Neutrophil (primary cell): ENCODE results near the gene ZNF467.

Experiments used
- H3K27ac ChIP-seq: fragments of 200-600 bp; sonication (generic); 2 replicates; pipeline ENCODE4 v1.5.1; 2016; ENCODE audit warnings: mild to moderate bottlenecking, moderate library complexity
- H3K27me3 ChIP-seq: fragments of 200-600 bp; sonication (generic); 2 replicates; pipeline ENCODE4 v1.6.0; 2016; ENCODE audit warnings: mild to moderate bottlenecking
- H3K36me3 ChIP-seq: fragments of 200-600 bp; sonication (generic); 2 replicates; pipeline ENCODE4 v1.5.1; 2017
- H3K4me1 ChIP-seq, 2 experiments: fragments of 200-600 bp in 1 of 2; sonication (generic) in 1 of 2; 1 replicate in 1 of 2; 2 replicates in 1 of 2; pipeline versions ENCODE4 v1.5.1 to v1.6.1; 2013 to 2016; ENCODE audit warnings: low read depth in 1 of 2, low read length in 1 of 2, mild to moderate bottlenecking in 1 of 2, moderate library complexity in 1 of 2; ENCODE audit not compliant: control insufficient read depth in 1 of 2, insufficient read depth in 1 of 2
- H3K4me3 ChIP-seq, 2 experiments: fragments of 200-600 bp in 1 of 2; sonication (generic) in 1 of 2; 1 replicate in 1 of 2; 2 replicates in 1 of 2; pipeline ENCODE4 v1.5.1; 2013 to 2016; ENCODE audit warnings: low read depth in 1 of 2, low read length in 1 of 2, mild to moderate bottlenecking in 1 of 2, moderate library complexity in 1 of 2
- H3K9me3 ChIP-seq: fragments of 200-600 bp; sonication (generic); 2 replicates; pipeline ENCODE4 v1.5.1; 2016
- CTCF ChIP-seq: fragments of 200-600 bp; sonication (generic); IDR thresholded peaks from 2 replicates; pipeline ENCODE4 v1.5.1; 2016; ENCODE audit warnings: antibody characterized with exemption

The ZNF467 gene

GRCh38 chr7:149734791-149735075 lies 38.7 kb downstream of the ZNF467 start:
- Histone ChIP-seq H3K27ac (no peak overlapping the region), H3K36me3 (peaks cover 3% of the 10 kb centered on the region), H3K4me1 (no peaks in the 10 kb centered on the region), H3K9me3 (no peaks in the 10 kb centered on the region), H3K4me3 (no peak overlapping the region), H3K27me3 (peaks cover 27% of the 10 kb centered on the region)
- TF ChIP-seq CTCF, result no peak

DNA sequence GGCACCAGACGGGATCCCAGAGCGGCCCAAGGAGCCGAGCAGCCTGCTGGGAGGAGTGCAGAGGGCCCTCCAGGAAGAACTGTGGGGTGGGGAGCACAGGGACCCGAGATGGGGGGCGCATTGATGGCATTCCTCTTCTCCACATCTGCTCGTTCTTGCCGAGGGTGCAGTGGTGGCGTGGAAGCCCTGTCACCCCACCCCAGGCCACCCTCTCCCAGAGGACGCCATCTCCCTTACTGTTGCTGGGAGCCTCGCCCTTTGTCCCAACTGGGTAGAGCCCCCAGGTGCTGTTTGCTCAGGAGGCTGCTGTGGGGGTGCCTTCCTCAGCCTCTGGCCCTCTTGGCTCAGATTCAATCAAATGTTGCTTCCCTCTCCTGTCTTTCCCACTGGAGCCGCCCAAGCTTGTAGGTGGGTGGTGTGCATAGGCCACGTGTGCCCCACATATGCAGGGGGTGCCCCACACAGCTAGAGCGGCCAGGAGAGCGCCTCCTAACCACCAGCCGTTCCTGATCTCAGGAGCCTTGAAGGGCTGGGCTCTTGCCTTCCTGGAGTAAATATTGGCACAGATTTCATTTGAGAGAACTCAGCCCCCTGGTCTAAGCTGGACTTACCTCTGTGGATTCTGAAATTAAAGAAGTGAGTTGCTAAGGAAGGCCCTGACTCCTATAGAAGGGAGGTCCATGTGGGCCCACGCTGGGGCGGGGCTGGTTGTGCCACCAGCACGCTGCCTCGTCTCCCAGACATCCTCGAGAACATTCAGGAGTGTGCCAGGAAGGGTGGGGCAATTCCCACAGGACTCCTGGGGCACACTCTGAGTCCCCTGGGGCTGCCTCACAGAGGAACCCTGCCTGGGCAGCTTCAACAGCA lies 39.2 kb downstream of the ZNF467 start:
- Histone ChIP-seq H3K4me1 (no peaks in the 10 kb centered on the region), H3K36me3 (peaks cover 3% of the 10 kb centered on the region)
- no peak for TF ChIP-seq CTCF

DNA sequence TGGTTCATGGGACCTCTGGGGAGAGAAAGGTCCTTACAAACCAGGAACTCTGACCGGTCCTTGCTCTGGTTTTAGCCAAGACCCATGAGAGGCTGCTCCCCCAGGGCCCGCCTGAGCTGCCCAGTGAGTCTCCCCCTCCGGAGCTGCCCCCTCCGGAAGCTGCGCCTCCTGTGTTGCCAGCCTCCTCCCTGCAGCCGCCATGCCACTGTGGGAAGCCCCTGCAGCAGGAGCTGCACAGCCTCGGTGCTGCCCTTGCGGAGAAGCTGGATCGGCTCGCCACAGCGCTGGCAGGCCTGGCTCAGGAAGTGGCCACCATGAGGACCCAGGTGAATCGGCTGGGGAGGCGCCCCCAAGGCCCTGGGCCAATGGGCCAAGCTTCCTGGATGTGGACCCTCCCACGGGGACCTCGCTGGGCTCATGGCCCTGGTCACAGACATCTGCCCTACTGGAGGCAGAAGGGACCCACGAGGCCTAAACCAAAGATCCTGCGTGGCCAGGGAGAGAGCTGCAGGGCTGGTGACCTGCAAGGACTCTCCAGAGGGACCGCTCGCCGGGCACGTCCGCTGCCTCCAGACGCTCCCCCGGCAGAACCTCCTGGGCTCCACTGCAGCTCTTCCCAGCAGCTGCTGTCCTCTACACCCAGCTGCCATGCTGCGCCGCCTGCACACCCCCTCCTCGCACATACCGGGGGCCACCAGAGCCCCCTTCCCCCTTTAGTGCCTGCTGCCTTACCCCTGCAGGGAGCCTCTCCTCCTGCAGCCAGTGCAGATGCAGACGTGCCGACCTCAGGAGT lies 40.1 kb downstream of the ZNF467 start:
- Histone ChIP-seq H3K27ac (no peak overlapping the region), H3K27me3 (peaks cover 27% of the 10 kb centered on the region), H3K4me3 (no peak overlapping the region), H3K36me3 (peaks cover 3% of the 10 kb centered on the region), H3K9me3 (no peaks in the 10 kb centered on the region), H3K4me1 (no peaks in the 10 kb centered on the region)
- TF ChIP-seq CTCF, result no peak

More for the DNA sequence above, 39.2 kb downstream of the ZNF467 start:
- Histone ChIP-seq H3K9me3 (no peaks in the 10 kb centered on the region), H3K4me3 (no peak overlapping the region), H3K27me3 (peaks cover 27% of the 10 kb centered on the region), H3K27ac (no peak overlapping the region)

GRCh38 chr7:149732611-149733010 lies 40.8 kb downstream of the ZNF467 start:
- no peaks in the 10 kb centered on the region for H3K4me1 ChIP-seq
- H3K4me3 ChIP-seq, result no peak overlapping the region
- TF ChIP-seq CTCF, result no peak
- no peaks in the 10 kb centered on the region for H3K9me3 ChIP-seq
- H3K27me3 ChIP-seq, result peaks cover 25% of the 10 kb centered on the region
- H3K27ac ChIP-seq, result no peak overlapping the region
- peaks cover 3% of the 10 kb centered on the region for H3K36me3 ChIP-seq

DNA sequence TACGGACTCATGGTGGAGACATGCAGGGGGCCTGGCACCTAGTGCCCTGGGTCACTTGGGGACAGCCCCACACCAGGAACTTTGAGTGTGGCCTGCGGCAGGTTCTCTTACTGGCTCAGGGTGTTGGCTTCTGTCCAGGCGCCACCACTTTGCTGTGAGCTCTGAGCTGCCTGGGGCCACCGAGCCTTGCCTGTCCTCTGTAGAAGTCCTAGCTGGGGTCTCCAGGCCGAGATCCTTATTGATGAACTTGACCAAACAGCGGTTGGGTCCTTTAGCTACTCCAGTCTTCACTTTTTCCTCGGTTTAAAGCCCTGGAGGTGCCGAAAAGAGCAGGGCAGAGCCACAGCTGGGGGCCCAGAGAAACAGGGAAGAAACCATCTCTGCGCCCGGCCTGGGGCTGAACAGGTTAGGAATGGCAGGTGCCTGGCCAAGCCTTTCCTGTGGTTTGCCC lies 41.3 kb downstream of the ZNF467 start:
- Histone ChIP-seq H3K27ac (no peak overlapping the region), H3K27me3 (peaks cover 20% of the 10 kb centered on the region), H3K4me3 (no peak overlapping the region), H3K9me3 (no peaks in the 10 kb centered on the region), H3K36me3 (peaks cover 3% of the 10 kb centered on the region), H3K4me1 (no peaks in the 10 kb centered on the region)
- no peak for TF ChIP-seq CTCF
